Activated CD8-positive, alpha-beta T cell treated with anti-CD3 and anti-CD28 coated beads for 36 hours (primary cell): ENCODE results near the gene UBIAD1. TPM values are rescaled to one million over a fixed set of nuclear protein-coding genes. Genes with fewer than 3 reads are reported as not detected.

Source experiments
- ATAC-seq: fragments of 200-7000 bp; cut with Tn5 transposase; one replicate; pipeline ENCODE4 v1.10.0; 2021; ENCODE audit warnings: mild to moderate bottlenecking, moderate library complexity
- CTCF ChIA-PET: fragments of 350-600 bp; sonication (Branson Sonifier 250); formaldehyde crosslinking; loops from one replicate; lab custom pipeline; 2021; ENCODE audit warnings: antibody characterized with exemption; lab: Charles Lee
- POLR2A ChIA-PET: fragments of 350-600 bp; sonication (Branson Sonifier 250); formaldehyde crosslinking; loops from one replicate; lab custom pipeline; 2021; ENCODE audit warnings: antibody characterized with exemption; lab: Charles Lee
- DNase-seq: peaks from one replicate; pipeline ENCODE4 v3.0.0-alpha.2; 2020
- H3K27ac Mint-ChIP-seq: one replicate; pipeline ENCODE4 v1.8.0; 2021; ENCODE audit warnings: mild to moderate bottlenecking, mixed read lengths
- H3K27me3 Mint-ChIP-seq: one replicate; pipeline ENCODE4 v1.8.0; 2021; ENCODE audit warnings: mixed read lengths
- H3K36me3 Mint-ChIP-seq: one replicate; pipeline ENCODE4 v1.8.0; 2021; ENCODE audit warnings: low read depth, mixed read lengths
- H3K4me1 Mint-ChIP-seq: one replicate; pipeline ENCODE4 v1.8.0; 2021; ENCODE audit warnings: low read depth, mixed read lengths
- H3K4me3 Mint-ChIP-seq: one replicate; pipeline ENCODE4 v1.8.0; 2021; ENCODE audit warnings: mild to moderate bottlenecking, moderate library complexity, mixed read lengths
- H3K9me3 Mint-ChIP-seq: one replicate; pipeline ENCODE4 v1.8.0; 2021; ENCODE audit warnings: mixed read lengths
- intact Hi-C: fragments of 100-400 bp; cut with micrococcal nuclease; formaldehyde crosslinking; loops from one replicate; pipeline ENCODE4 v1.10.0; 2022
- total RNA-seq, 2 experiments: library from RNA; stranded (reverse); gene quantifications; one replicate each; pipeline ENCODE4 v1.2.3, GENCODE V29; 2021
- TF ChIP-seq, protein P1 (sequence below): fragments of 200-600 bp; IDR thresholded peaks from one replicate; pipeline ENCODE4 v1.8.0; 2022; ENCODE audit warnings: antibody characterized with exemption, mild to moderate bottlenecking

UBIAD1 gene
- total RNA-seq, 2 experiments from 2014 or later, result 24.0 to 26.2 TPM

DNA sequence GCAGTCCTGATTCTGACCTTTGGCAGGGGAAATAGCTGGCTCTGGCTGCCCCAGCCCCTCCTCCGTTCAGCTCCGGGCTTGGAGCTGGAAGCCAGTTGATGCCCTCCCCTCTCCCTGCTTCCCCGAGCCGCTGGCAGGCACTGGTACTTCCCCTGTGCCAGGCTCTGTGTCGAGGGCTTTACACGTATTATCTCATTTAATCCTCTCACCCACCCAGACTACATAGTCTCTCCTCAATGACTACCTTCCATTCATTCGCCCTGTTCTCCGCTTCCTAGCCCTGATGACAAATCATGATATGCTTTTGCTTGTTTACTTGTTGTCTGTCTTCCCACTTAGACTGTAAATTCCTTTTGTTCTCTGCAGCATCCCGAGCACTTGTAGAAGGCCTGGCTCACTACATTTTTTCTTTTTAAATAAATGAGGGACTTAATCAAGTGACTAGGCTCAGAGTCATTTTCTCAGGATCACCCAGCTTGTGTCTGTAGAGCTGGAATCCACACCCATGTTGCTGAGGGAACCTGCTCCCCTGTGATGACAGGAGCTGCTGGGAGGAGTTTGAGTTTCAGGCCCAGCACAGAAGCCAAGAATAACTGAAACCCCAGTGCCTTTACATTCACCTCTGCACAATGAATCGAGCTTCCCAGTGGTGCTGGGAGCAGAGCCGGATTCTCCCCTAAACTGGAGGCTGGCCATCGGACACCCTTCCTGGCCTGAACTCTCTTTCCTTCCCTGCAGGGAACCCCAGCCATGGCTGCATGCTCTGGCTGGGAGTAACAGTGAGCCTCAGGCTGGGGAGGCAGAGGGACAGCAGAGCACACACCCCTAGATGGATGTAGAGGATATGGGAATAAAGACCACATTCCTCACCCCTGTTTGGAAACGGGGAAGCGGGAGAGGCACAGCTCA, 58.3 kb downstream of the UBIAD1 start:
- no peak for DNase-seq
- Mint-ChIP-seq H3K4me1 (no peaks in the 10 kb centered on the region), H3K9me3 (no peaks in the 10 kb centered on the region), H3K4me3 (no peak overlapping the region), H3K27ac (no peak overlapping the region), H3K36me3 (no peaks in the 10 kb centered on the region), H3K27me3 (no peaks in the 10 kb centered on the region)
- POLR2A ChIA-PET, result no interaction called here
- CTCF ChIA-PET, result interaction anchor here (1.7 to 2.7 kb wide), 2 partner anchors 11 to 148 kb away, joined by 3 to 6 read pairs; partner anchors contain the start of gene DISP3
- intact Hi-C loops, result no loop called here
- TF ChIP-seq, protein P1, sequence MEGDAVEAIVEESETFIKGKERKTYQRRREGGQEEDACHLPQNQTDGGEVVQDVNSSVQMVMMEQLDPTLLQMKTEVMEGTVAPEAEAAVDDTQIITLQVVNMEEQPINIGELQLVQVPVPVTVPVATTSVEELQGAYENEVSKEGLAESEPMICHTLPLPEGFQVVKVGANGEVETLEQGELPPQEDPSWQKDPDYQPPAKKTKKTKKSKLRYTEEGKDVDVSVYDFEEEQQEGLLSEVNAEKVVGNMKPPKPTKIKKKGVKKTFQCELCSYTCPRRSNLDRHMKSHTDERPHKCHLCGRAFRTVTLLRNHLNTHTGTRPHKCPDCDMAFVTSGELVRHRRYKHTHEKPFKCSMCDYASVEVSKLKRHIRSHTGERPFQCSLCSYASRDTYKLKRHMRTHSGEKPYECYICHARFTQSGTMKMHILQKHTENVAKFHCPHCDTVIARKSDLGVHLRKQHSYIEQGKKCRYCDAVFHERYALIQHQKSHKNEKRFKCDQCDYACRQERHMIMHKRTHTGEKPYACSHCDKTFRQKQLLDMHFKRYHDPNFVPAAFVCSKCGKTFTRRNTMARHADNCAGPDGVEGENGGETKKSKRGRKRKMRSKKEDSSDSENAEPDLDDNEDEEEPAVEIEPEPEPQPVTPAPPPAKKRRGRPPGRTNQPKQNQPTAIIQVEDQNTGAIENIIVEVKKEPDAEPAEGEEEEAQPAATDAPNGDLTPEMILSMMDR, result no peak
- no peak for ATAC-seq

DNA sequence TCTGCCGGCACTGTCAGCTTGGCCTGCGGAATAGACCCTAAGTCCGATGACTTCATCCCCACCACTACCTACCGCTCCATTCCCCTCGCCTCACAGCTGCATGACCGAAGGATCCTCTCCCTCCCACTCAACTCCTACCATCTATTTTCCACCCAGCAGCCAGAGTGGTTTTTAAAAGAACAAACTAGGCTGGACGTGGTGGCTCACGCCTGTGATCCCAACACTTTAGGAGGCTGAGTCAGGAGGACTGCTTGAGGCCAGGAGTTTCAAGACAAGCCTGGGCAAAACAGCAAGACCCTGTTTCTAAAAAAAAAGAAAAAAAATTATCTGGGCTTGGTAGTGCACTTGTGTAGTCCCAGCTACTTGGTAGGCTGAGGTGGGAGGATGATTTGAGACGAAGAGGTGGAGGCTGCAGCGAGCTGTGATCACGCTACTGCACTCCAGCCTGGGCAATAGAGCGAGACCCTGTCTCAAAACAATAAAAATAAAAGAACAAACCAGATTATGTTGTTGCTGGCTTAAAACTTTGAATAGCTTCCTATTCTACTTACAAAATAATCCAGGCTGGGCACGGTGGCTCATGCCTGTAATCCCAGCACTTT, 59.0 kb downstream of the UBIAD1 start:
- POLR2A ChIA-PET, result no interaction called here
- Mint-ChIP-seq H3K27ac (no peak overlapping the region), H3K27me3 (no peaks in the 10 kb centered on the region), H3K4me3 (no peak overlapping the region), H3K36me3 (no peaks in the 10 kb centered on the region), H3K9me3 (no peaks in the 10 kb centered on the region), H3K4me1 (no peaks in the 10 kb centered on the region)
- TF ChIP-seq, protein P1, result no peak
- ATAC-seq (no peak), DNase-seq (no peak)
- intact Hi-C loops, result no loop called here
- CTCF ChIA-PET, result interaction anchor here (1.3 to 2.7 kb wide), 4 partner anchors 11 to 310 kb away, joined by 3 to 7 read pairs (median 4); partner anchors contain the start of gene DISP3

DNA sequence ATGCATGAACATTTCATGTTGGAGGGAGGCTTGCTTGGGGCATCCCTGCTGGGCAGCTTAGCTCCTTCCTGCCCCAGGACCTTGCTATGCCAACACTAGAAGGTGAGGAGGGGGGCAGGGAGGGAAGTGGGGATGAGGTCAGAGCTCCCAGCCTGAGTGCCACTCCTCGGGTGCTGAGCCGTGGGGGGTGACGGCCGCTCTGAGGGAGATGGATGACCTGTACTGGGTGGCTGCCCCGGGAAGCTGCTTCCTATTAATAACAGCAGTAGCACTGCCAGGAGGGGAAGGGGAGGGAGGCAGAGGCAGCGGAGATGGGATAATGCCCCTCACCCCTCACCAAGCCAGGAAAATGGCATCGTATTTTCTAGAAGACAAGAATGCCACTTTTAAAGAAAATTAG, 60.6 kb downstream of the UBIAD1 start:
- H3K36me3 Mint-ChIP-seq, result no peaks in the 10 kb centered on the region
- CTCF ChIA-PET, result interaction anchor here (0.7 to 1.5 kb wide), 4 partner anchors 14 to 312 kb away, joined by 3 to 7 read pairs (median 3); no protein-coding TSS in a partner anchor
- peaks cover 5% of the 10 kb centered on the region for H3K27me3 Mint-ChIP-seq
- peaks cover 4% of the 10 kb centered on the region for H3K4me1 Mint-ChIP-seq
- TF ChIP-seq, protein P1, result no peak
- POLR2A ChIA-PET, result no interaction called here
- intact Hi-C loops, result no loop called here
- H3K27ac Mint-ChIP-seq, result no peak overlapping the region
- DNase-seq (no peak), ATAC-seq (no peak)
- no peaks in the 10 kb centered on the region for H3K9me3 Mint-ChIP-seq
- no peak overlapping the region for H3K4me3 Mint-ChIP-seq

DNA sequence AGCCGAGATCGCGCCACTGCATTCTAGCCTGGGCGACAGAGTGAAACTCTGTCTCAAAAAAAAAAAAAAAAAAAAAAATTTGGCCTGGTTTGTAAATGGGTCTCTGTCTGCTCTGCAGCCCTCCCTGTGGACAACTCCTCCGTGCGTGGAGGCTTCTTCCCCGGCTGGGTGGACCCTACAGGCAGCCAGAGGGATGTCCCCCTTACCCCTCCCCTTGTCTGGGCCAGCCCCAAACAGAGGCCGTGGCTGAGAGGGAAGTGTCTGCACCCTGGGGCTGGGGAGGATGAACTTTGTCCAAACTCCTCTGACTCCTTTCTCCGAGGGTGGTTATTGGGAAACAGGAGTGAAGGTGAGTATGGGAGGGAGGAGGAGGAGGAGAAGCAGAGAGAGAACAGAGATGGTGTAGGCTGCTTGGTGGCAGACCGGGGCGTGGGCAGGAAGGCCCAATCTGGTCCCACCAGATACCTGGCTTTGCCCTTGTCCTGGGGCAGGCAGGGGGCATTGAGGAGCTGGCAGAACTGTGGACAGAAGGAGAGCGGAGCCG, 61.3 kb downstream of the UBIAD1 start:
- Mint-ChIP-seq H3K27ac (no peak overlapping the region), H3K4me1 (peaks cover 6% of the 10 kb centered on the region), H3K27me3 (peaks cover 11% of the 10 kb centered on the region), H3K9me3 (no peaks in the 10 kb centered on the region), H3K4me3 (no peak overlapping the region), H3K36me3 (no peaks in the 10 kb centered on the region)
- ATAC-seq (no peak), DNase-seq (no peak)
- TF ChIP-seq, protein P1, result no peak
- CTCF ChIA-PET, result no interaction called here
- intact Hi-C loops, result no loop called here
- POLR2A ChIA-PET, result no interaction called here
